H9 (cell line): ENCODE data around the gene APCDD1. TPM values are rescaled to one million over a fixed set of nuclear protein-coding genes. Genes with fewer than 3 reads are reported as not detected.

Experiments
- DNase-seq: peaks from one replicate; pipeline ENCODE4 v3.0.0-alpha.2; 2017
- H2AFZ ChIP-seq: one replicate; pipeline ENCODE4 v1.6.1; 2013; ENCODE audit warnings: mild to moderate bottlenecking, low read length, control low read depth, moderate library complexity
- H2AK5ac ChIP-seq: 2 replicates; pipeline ENCODE4 v1.6.1; 2013; ENCODE audit warnings: low read length, control low read depth, mixed read lengths; ENCODE audit not compliant: insufficient read length
- H2BK120ac ChIP-seq: one replicate; pipeline ENCODE4 v1.6.1; 2013; ENCODE audit warnings: low read depth, mild to moderate bottlenecking, low read length, control low read depth, inconsistent platforms; ENCODE audit not compliant: poor library complexity, severe bottlenecking
- H2BK12ac ChIP-seq: 2 replicates; pipeline ENCODE4 v1.6.1; 2013; ENCODE audit warnings: low read length, control low read depth, mixed read lengths, low read depth; ENCODE audit not compliant: insufficient read length
- H2BK15ac ChIP-seq: 2 replicates; pipeline ENCODE4 v1.6.1; 2013; ENCODE audit warnings: low read depth, low read length, control low read depth
- H2BK20ac ChIP-seq: one replicate; pipeline ENCODE4 v1.6.1; 2013; ENCODE audit warnings: low read depth, mild to moderate bottlenecking, low read length, control low read depth, inconsistent platforms; ENCODE audit not compliant: poor library complexity, severe bottlenecking
- H2BK5ac ChIP-seq: 2 replicates; pipeline ENCODE4 v1.6.1; 2013; ENCODE audit warnings: low read length, control low read depth, mixed read lengths; ENCODE audit not compliant: insufficient read length
- H3K14ac ChIP-seq: 2 replicates; pipeline ENCODE4 v1.6.1; 2013; ENCODE audit warnings: low read length, control low read depth; ENCODE audit not compliant: insufficient read depth
- H3K18ac ChIP-seq: 2 replicates; pipeline ENCODE4 v1.6.1; 2013; ENCODE audit warnings: low read depth, mild to moderate bottlenecking, mixed read lengths, low read length, control low read depth; ENCODE audit not compliant: insufficient read length
- H3K23ac ChIP-seq: 2 replicates; pipeline ENCODE4 v1.6.1; 2013; ENCODE audit warnings: low read length, control low read depth, mixed read lengths, low read depth; ENCODE audit not compliant: insufficient read length
- H3K23me2 ChIP-seq: 2 replicates; pipeline ENCODE4 v1.6.1; 2013; ENCODE audit warnings: low read depth, mild to moderate bottlenecking, mixed read lengths, low read length, control low read depth; ENCODE audit not compliant: insufficient read length, poor library complexity, severe bottlenecking
- H3K27ac ChIP-seq: 2 replicates; pipeline ENCODE4 v1.5.1; 2013; ENCODE audit warnings: low read length, control low read depth, mixed read lengths, low read depth; ENCODE audit not compliant: insufficient read length
- H3K27me3 ChIP-seq: 2 replicates; pipeline ENCODE4 v1.6.1; 2013; ENCODE audit warnings: low read length, control low read depth, inconsistent platforms; ENCODE audit not compliant: insufficient read depth
- H3K4ac ChIP-seq: 2 replicates; pipeline ENCODE4 v1.6.1; 2013; ENCODE audit warnings: low read depth, mild to moderate bottlenecking, control low read depth, inconsistent platforms, low read length, moderate library complexity
- H3K4me1 ChIP-seq: 2 replicates; pipeline ENCODE4 v1.6.1; 2013; ENCODE audit warnings: low read length, control low read depth, inconsistent platforms; ENCODE audit not compliant: insufficient read depth
- H3K4me2 ChIP-seq: 2 replicates; pipeline ENCODE4 v1.6.1; 2013; ENCODE audit warnings: low read length, control low read depth, mixed read lengths; ENCODE audit not compliant: insufficient read length, insufficient read depth
- H3K56ac ChIP-seq: 2 replicates; pipeline ENCODE4 v1.6.1; 2013; ENCODE audit warnings: low read depth, mild to moderate bottlenecking, mixed read lengths, low read length, control low read depth; ENCODE audit not compliant: insufficient read length
- H3K79me1 ChIP-seq: 2 replicates; pipeline ENCODE4 v1.6.1; 2013; ENCODE audit warnings: low read depth, mild to moderate bottlenecking, moderate library complexity, low read length, control low read depth, inconsistent platforms; ENCODE audit not compliant: insufficient read depth, poor library complexity, severe bottlenecking
- H3K79me2 ChIP-seq: 2 replicates; pipeline ENCODE4 v1.6.1; 2013; ENCODE audit warnings: low read length, control low read depth, inconsistent platforms; ENCODE audit not compliant: insufficient read depth
- H3K9ac ChIP-seq: 2 replicates; pipeline ENCODE4 v1.6.1; 2013; ENCODE audit warnings: low read length, control low read depth, mixed read lengths; ENCODE audit not compliant: insufficient read length; ENCODE audit errors: extremely low read depth
- H3K9me3 ChIP-seq: one replicate; pipeline ENCODE4 v1.6.1; 2013; ENCODE audit warnings: low read depth, low read length, inconsistent platforms; ENCODE audit not compliant: control insufficient read depth
- H3T11ph ChIP-seq: one replicate; pipeline ENCODE4 v1.6.1; 2013; ENCODE audit warnings: mild to moderate bottlenecking, low read length, control low read depth, inconsistent platforms
- H4K20me1 ChIP-seq: one replicate; pipeline ENCODE4 v1.6.1; 2013; ENCODE audit not compliant: control insufficient read depth, insufficient read length, insufficient read depth
- H4K5ac ChIP-seq: 2 replicates; pipeline ENCODE4 v1.6.1; 2013; ENCODE audit warnings: low read depth, mild to moderate bottlenecking, mixed read lengths, low read length, control low read depth; ENCODE audit not compliant: insufficient read length
- H4K8ac ChIP-seq: replicated peaks from 2 replicates; pipeline ENCODE4 v1.6.1; 2013; ENCODE audit warnings: low read length, control low read depth, mixed read lengths, low read depth; ENCODE audit not compliant: insufficient read length
- H4K91ac ChIP-seq: 2 replicates; pipeline ENCODE4 v1.6.1; 2013; ENCODE audit warnings: low read depth, mild to moderate bottlenecking, moderate library complexity, mixed read lengths, low read length, control low read depth; ENCODE audit not compliant: insufficient read length
- H3K27ac Mint-ChIP-seq, 3 experiments: 2 replicates in 2 of 3; 3 replicates in 1 of 3; pipeline ENCODE4 v1.8.0; 2020 to 2021; ENCODE audit warnings: mixed read lengths in 3 of 3, mild to moderate bottlenecking in 1 of 3, moderate library complexity in 1 of 3
- H3K27me3 Mint-ChIP-seq: 2 replicates; pipeline ENCODE4 v1.8.0; 2021; ENCODE audit warnings: low read depth, mild to moderate bottlenecking, moderate library complexity, mixed read lengths
- H3K36me3 Mint-ChIP-seq, 3 experiments: 2 replicates in 2 of 3; 3 replicates in 1 of 3; pipeline ENCODE4 v1.8.0; 2020 to 2021; ENCODE audit warnings: low read depth in 3 of 3, mixed read lengths in 3 of 3; ENCODE audit not compliant: insufficient read depth in 1 of 3
- H3K4me1 Mint-ChIP-seq, 2 experiments: 2 replicates each; pipeline ENCODE4 v1.8.0; 2020; ENCODE audit warnings: mixed read lengths in 2 of 2
- H3K4me3 Mint-ChIP-seq, 2 experiments: 2 replicates in 1 of 2; 3 replicates in 1 of 2; pipeline ENCODE4 v1.8.0; 2020 to 2021; ENCODE audit warnings: mild to moderate bottlenecking in 2 of 2, mixed read lengths in 2 of 2, moderate library complexity in 1 of 2
- H3K9me3 Mint-ChIP-seq, 2 experiments: 2 replicates in 1 of 2; 3 replicates in 1 of 2; pipeline ENCODE4 v1.8.0; 2020; ENCODE audit warnings: mild to moderate bottlenecking in 2 of 2, mixed read lengths in 2 of 2, moderate library complexity in 1 of 2
- WGBS: extraction: QIAGEN DNeasy Blood & Tissue Kit; methylation state at CpG from one replicate; pipeline ENCODE4 v1.1.7; 2013; ENCODE audit warnings: missing lambda C conversion rate, low lambda C conversion rate, mixed read lengths; ENCODE audit not compliant: insufficient read length; ENCODE audit errors: extremely low coverage; 5-methylcytosine and 5-hydroxymethylcytosine counted together
- total RNA-seq: library from RNA; stranded (reverse); gene quantifications from 2 replicates; pipeline ENCODE4 v1.2.1, GENCODE V29; 2021
- TF ChIP-seq, protein P1 (sequence below): fragments of 200-600 bp; sonication (generic); conservative IDR thresholded peaks from 3 replicates; pipeline ENCODE4 v1.8.0; 2021; ENCODE audit warnings: antibody characterized with exemption, mild to moderate bottlenecking

Gene APCDD1
- total RNA-seq, 1 experiment from 2014 or later: 1.8 TPM

DNA sequence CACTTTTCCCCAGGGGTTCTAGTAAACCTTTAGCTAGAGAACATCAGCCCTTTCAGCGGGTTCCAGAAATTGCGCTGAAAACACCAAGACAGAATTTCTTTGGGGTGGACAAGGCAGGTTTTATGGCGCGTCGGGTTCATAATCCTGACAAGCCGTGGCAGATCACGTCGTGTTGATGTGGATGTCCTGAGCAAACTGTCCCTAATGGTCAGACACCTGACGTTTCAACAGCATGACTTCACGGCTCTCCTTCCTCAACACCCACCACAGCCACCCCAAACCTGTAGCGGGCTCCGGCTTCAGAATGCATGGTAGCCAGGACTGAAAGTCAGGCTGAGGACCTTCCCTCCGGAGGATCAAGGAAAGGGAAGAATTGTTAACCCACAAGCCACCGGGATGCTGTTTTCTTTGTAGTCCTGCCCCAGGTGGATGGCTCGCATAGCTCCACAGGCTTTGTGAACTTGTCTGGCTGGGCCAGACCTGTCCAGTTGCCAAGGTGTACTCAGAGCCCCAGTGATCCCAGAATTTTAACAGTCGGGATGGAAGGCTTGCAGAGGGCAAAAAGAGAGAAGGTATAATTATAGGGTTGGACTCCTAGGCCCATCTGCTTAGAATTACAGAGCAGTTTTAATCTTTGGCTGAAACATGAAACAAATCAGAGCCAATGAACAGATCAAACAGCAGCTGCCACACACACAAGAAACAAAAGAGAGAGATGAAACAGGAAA is 1.5 kb downstream of the APCDD1 start:
- Histone ChIP-seq H3K4me1 (peaks cover 4% of the 10 kb centered on the region; the same call in 1 of the 2 replicates), H3K4ac (no peak overlapping the region), H3K4me2 (peak overlapping the region; percentile 50), H4K5ac (no peak overlapping the region), H2BK12ac (no peak overlapping the region), H4K91ac (no peak overlapping the region), H4K20me1 (no peaks in the 10 kb centered on the region), H3K9ac (no peak overlapping the region), H3K14ac (no peak overlapping the region), H3K23ac (no peak overlapping the region), H2BK120ac (no peak overlapping the region), H2BK15ac (no peak overlapping the region), H3K9me3 (no peaks in the 10 kb centered on the region), H3K18ac (no peak overlapping the region), H2BK5ac (no peak overlapping the region), H2AK5ac (no peak overlapping the region), H3K79me2 (no peaks in the 10 kb centered on the region), H3K27ac (no peak overlapping the region), H3K79me1 (no peaks in the 10 kb centered on the region), H3T11ph (no peak overlapping the region), H2BK20ac (no peak overlapping the region), H3K23me2 (peaks cover 8% of the 10 kb centered on the region), H2AFZ (no peak overlapping the region), H3K27me3 (peaks cover 15% of the 10 kb centered on the region; the same call in 1 of the 2 replicates), H3K56ac (no peak overlapping the region), H4K8ac (no peak overlapping the region)
- H3K4me1 Mint-ChIP-seq: peaks cover 12 to 25% of the 10 kb centered on the region in 2 experiments
- no peaks in the 10 kb centered on the region; a peak in 1 of 5 replicates for H3K9me3 Mint-ChIP-seq
- H3K36me3 Mint-ChIP-seq: peaks cover 0 to 2% (median 0%) of the 10 kb centered on the region in 3 experiments; a peak in 2 of 7 replicates
- H3K27me3 Mint-ChIP-seq: peaks cover 66% of the 10 kb centered on the region
- DNase-seq: peak; percentile 42
- no CpG with 5 or more reads among the region's 16 CpGs for WGBS
- peak overlapping the region; percentile 55 to 88 for H3K4me3 Mint-ChIP-seq
- no peak overlapping the region for H3K27ac Mint-ChIP-seq
- TF ChIP-seq, protein P1, sequence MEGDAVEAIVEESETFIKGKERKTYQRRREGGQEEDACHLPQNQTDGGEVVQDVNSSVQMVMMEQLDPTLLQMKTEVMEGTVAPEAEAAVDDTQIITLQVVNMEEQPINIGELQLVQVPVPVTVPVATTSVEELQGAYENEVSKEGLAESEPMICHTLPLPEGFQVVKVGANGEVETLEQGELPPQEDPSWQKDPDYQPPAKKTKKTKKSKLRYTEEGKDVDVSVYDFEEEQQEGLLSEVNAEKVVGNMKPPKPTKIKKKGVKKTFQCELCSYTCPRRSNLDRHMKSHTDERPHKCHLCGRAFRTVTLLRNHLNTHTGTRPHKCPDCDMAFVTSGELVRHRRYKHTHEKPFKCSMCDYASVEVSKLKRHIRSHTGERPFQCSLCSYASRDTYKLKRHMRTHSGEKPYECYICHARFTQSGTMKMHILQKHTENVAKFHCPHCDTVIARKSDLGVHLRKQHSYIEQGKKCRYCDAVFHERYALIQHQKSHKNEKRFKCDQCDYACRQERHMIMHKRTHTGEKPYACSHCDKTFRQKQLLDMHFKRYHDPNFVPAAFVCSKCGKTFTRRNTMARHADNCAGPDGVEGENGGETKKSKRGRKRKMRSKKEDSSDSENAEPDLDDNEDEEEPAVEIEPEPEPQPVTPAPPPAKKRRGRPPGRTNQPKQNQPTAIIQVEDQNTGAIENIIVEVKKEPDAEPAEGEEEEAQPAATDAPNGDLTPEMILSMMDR: no peak
